ENCODE results near the gene CYSRT1.
"Not testable (repeated sequence)": the region's sequence is repeated elsewhere in the genome, so short reads cannot be mapped to it uniquely, and the experiment has no call there.

The CYSRT1 gene

GRCh38 chr9:137239541-137240200 lies 14.7 kb downstream of the CYSRT1 start:
- DNase-seq = peak; percentile 54

- DNase-seq = peak; percentile 69
Observed at GRCh38 chr9:137240318-137240840, 15.4 kb downstream of the CYSRT1 start.

GRCh38 chr9:137240841-137241489 lies 16.0 kb downstream of the CYSRT1 start, which contains the start of gene TUBB4B:
TUBB4B (plus strand) TSS chr9:137241287; CDS start chr9:137241361, 74 bp downstream.
- DNase-seq = peak; percentile 99

- DNase-seq = no peak
Observed at GRCh38 chr9:137241490-137242268, 16.7 kb downstream of the CYSRT1 start.

GRCh38 chr9:137242269-137243203 lies 17.6 kb downstream of the CYSRT1 start:
- DNase-seq = no peak

GRCh38 chr9:137243266-137243625 lies 18.3 kb downstream of the CYSRT1 start:
- not testable (repeated sequence) for DNase-seq

GRCh38 chr9:137243626-137244485 lies 18.9 kb downstream of the CYSRT1 start:
- no peak for DNase-seq

GRCh38 chr9:137244486-137245449 lies 19.8 kb downstream of the CYSRT1 start:
- peak; percentile 47 for DNase-seq

GRCh38 chr9:137245450-137246421 lies 20.8 kb downstream of the CYSRT1 start:
- DNase-seq = peak; percentile 51

GRCh38 chr9:137247135-137247915 lies 22.4 kb downstream of the CYSRT1 start:
- peak; percentile 23 for DNase-seq

GRCh38 chr9:137247916-137248175 lies 22.9 kb downstream of the CYSRT1 start:
- no peak for DNase-seq

- no peak for DNase-seq
Observed at GRCh38 chr9:137250329-137251193, 25.6 kb downstream of the CYSRT1 start.

GRCh38 chr9:137251194-137251461 lies 26.2 kb downstream of the CYSRT1 start, which contains the start of gene STPG3:
STPG3 (plus strand) TSS chr9:137251286; CDS start chr9:137251287, 1 bp downstream.
- DNase-seq = no peak

GRCh38 chr9:137251490-137252268 lies 26.7 kb downstream of the CYSRT1 start:
- no peak for DNase-seq

GRCh38 chr9:137252555-137253506 lies 27.9 kb downstream of the CYSRT1 start:
- no peak for DNase-seq
